Measurements from ENCODE around the gene ST6GALNAC3. TPM values are rescaled to one million over a fixed set of nuclear protein-coding genes. Genes with fewer than 3 reads are reported as not detected.
"Not testable (repeated sequence)": the region's sequence is repeated elsewhere in the genome, so short reads cannot be mapped to it uniquely, and the experiment has no call there.

The ST6GALNAC3 gene
- total RNA-seq, 1 donor from 2014 or later, result 62.3 TPM

- Mint-ChIP-seq H3K4me3 (no peak overlapping the region), H3K36me3 (peaks cover 9% of the 10 kb centered on the region), H3K4me1 (peaks cover 35% of the 10 kb centered on the region), H3K27me3 (ENCODE audit: low read depth) (no peaks in the 10 kb centered on the region), H3K9me3 (no peaks in the 10 kb centered on the region), H3K27ac (peak overlapping the region; percentile 90)
- DNase-seq (ENCODE audit: low spot score in 2 of 2, unreplicated experiment in 2 of 2), result no peak
- TF ChIP-seq CTCF (IDR thresholded peaks at IDR 0.05; ENCODE audit: unreplicated experiment), result no peak
Observed at GRCh38 chr1:76110666-76111065, 36.1 kb downstream of the ST6GALNAC3 start.

- H3K27ac Mint-ChIP-seq; H3K4me3 Mint-ChIP-seq; H3K36me3 Mint-ChIP-seq; H3K27me3 Mint-ChIP-seq (ENCODE audit: low read depth); DNase-seq (ENCODE audit: low spot score in 2 of 2, unreplicated experiment in 2 of 2); H3K9me3 Mint-ChIP-seq: not testable (repeated sequence)
- peaks cover 26% of the 10 kb centered on the region for H3K4me1 Mint-ChIP-seq
Observed at GRCh38 chr1:76112321-76112720, 37.8 kb downstream of the ST6GALNAC3 start.

GRCh38 chr1:76113446-76113845 is 38.9 kb downstream of the ST6GALNAC3 start:
- H3K4me1 Mint-ChIP-seq, result peaks cover 22% of the 10 kb centered on the region
- no peak for TF ChIP-seq CTCF (IDR thresholded peaks at IDR 0.05; ENCODE audit: unreplicated experiment)
- H3K4me3 Mint-ChIP-seq, result no peak overlapping the region
- peaks cover 6% of the 10 kb centered on the region for H3K36me3 Mint-ChIP-seq
- no peaks in the 10 kb centered on the region for H3K9me3 Mint-ChIP-seq
- H3K27ac Mint-ChIP-seq, result no peak overlapping the region
- no peaks in the 10 kb centered on the region for H3K27me3 Mint-ChIP-seq (ENCODE audit: low read depth)
- DNase-seq (ENCODE audit: low spot score in 2 of 2, unreplicated experiment in 2 of 2), result no peak

- H3K9me3 Mint-ChIP-seq, result no peaks in the 10 kb centered on the region
- peaks cover 6% of the 10 kb centered on the region for H3K36me3 Mint-ChIP-seq
- peaks cover 15% of the 10 kb centered on the region for H3K4me1 Mint-ChIP-seq
- no peak for DNase-seq (ENCODE audit: low spot score in 2 of 2, unreplicated experiment in 2 of 2)
- TF ChIP-seq CTCF (IDR thresholded peaks at IDR 0.05; ENCODE audit: unreplicated experiment), result no peak
- H3K27me3 Mint-ChIP-seq (ENCODE audit: low read depth), result no peaks in the 10 kb centered on the region
- no peak overlapping the region for H3K27ac Mint-ChIP-seq
- no peak overlapping the region for H3K4me3 Mint-ChIP-seq
Observed at GRCh38 chr1:76115171-76115570, 40.6 kb downstream of the ST6GALNAC3 start.

- Mint-ChIP-seq H3K36me3 (peaks cover 3% of the 10 kb centered on the region), H3K4me3 (no peak overlapping the region), H3K9me3 (no peaks in the 10 kb centered on the region), H3K4me1 (peaks cover 24% of the 10 kb centered on the region), H3K27me3 (ENCODE audit: low read depth) (no peaks in the 10 kb centered on the region), H3K27ac (no peak overlapping the region)
- no peak for DNase-seq (ENCODE audit: low spot score in 2 of 2, unreplicated experiment in 2 of 2)
- no peak for TF ChIP-seq CTCF (IDR thresholded peaks at IDR 0.05; ENCODE audit: unreplicated experiment)
Observed at GRCh38 chr1:76121850-76122249, 47.3 kb downstream of the ST6GALNAC3 start.

GRCh38 chr1:76122271-76122670 is 47.7 kb downstream of the ST6GALNAC3 start:
- TF ChIP-seq CTCF (IDR thresholded peaks at IDR 0.05; ENCODE audit: unreplicated experiment), result no peak
- H3K27ac Mint-ChIP-seq, result no peak overlapping the region
- no peak overlapping the region for H3K4me3 Mint-ChIP-seq

GRCh38 chr1:76123411-76124064 is 49.0 kb downstream of the ST6GALNAC3 start:
- H3K27me3 Mint-ChIP-seq (ENCODE audit: low read depth); H3K4me3 Mint-ChIP-seq; H3K27ac Mint-ChIP-seq; H3K9me3 Mint-ChIP-seq; DNase-seq (ENCODE audit: low spot score in 2 of 2, unreplicated experiment in 2 of 2); H3K36me3 Mint-ChIP-seq: not testable (repeated sequence)
- H3K4me1 Mint-ChIP-seq, result peaks cover 28% of the 10 kb centered on the region

More at GRCh38 chr1:76122271-76122670, 47.7 kb downstream of the ST6GALNAC3 start:
- peaks cover 3% of the 10 kb centered on the region for H3K36me3 Mint-ChIP-seq
- H3K4me1 Mint-ChIP-seq, result peaks cover 28% of the 10 kb centered on the region
- no peaks in the 10 kb centered on the region for H3K27me3 Mint-ChIP-seq (ENCODE audit: low read depth)
- no peak for DNase-seq (ENCODE audit: low spot score in 2 of 2, unreplicated experiment in 2 of 2)
- no peaks in the 10 kb centered on the region for H3K9me3 Mint-ChIP-seq

All from mesothelial cell of epicardium (in vitro differentiated cells).